Retinal pigment epithelial cell (primary cell): ENCODE measurements around the gene SPEM3.

ENCODE experiments used
- DNase-seq: peaks from one replicate; pipeline ENCODE4 v3.0.0-alpha.2; 2010; ENCODE audit warnings: low read depth
- H3K4me3 ChIP-seq: 2 replicates; pipeline ENCODE4 v1.5.1; 2011; ENCODE audit warnings: mild to moderate bottlenecking, low read length, control low read depth, moderate library complexity
- TF ChIP-seq, protein P1 (sequence below): conservative IDR thresholded peaks from 2 replicates; pipeline ENCODE4 v1.5.1; 2011; ENCODE audit warnings: low read depth, low read length, control low read depth, inconsistent platforms

Gene SPEM3

DNA sequence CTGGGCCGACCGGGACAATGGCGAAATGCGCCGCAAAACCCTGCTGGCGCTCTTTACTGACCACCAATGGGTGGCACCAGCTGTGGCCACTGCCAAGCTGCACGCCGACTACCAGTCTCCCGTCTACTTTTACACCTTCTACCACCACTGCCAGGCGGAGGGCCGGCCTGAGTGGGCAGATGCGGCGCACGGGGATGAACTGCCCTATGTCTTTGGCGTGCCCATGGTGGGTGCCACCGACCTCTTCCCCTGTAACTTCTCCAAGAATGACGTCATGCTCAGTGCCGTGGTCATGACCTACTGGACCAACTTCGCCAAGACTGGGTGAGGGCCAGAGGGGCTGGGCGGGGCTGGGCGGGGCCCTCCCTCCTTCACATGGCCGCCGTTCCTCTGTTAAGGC is 12.9 kb upstream of the SPEM3 start:
- TF ChIP-seq, protein P1, sequence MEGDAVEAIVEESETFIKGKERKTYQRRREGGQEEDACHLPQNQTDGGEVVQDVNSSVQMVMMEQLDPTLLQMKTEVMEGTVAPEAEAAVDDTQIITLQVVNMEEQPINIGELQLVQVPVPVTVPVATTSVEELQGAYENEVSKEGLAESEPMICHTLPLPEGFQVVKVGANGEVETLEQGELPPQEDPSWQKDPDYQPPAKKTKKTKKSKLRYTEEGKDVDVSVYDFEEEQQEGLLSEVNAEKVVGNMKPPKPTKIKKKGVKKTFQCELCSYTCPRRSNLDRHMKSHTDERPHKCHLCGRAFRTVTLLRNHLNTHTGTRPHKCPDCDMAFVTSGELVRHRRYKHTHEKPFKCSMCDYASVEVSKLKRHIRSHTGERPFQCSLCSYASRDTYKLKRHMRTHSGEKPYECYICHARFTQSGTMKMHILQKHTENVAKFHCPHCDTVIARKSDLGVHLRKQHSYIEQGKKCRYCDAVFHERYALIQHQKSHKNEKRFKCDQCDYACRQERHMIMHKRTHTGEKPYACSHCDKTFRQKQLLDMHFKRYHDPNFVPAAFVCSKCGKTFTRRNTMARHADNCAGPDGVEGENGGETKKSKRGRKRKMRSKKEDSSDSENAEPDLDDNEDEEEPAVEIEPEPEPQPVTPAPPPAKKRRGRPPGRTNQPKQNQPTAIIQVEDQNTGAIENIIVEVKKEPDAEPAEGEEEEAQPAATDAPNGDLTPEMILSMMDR: no peak
- no peak for DNase-seq
- no peak overlapping the region for H3K4me3 ChIP-seq

DNA sequence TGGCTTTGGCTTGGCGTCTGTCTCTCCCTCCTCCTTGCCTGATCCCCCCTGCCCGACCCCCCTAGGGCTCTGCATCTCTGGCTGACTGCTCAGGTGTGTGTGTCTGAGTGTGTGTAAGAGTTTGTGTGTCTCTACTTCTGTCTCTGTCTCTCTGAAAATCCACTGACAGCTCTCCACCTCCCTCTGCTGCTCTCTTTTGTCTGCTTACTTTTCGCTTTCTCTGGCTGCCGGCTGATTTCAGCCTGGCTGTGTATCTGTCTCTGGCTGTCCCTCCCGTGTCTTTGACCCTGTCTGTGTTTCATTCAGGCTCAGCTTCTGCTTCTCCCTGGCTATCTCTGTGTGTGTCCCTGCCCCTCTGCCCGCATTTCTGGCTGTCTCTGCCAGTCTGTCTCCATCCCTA is 12.3 kb upstream of the SPEM3 start:
- DNase-seq: no peak

DNA sequence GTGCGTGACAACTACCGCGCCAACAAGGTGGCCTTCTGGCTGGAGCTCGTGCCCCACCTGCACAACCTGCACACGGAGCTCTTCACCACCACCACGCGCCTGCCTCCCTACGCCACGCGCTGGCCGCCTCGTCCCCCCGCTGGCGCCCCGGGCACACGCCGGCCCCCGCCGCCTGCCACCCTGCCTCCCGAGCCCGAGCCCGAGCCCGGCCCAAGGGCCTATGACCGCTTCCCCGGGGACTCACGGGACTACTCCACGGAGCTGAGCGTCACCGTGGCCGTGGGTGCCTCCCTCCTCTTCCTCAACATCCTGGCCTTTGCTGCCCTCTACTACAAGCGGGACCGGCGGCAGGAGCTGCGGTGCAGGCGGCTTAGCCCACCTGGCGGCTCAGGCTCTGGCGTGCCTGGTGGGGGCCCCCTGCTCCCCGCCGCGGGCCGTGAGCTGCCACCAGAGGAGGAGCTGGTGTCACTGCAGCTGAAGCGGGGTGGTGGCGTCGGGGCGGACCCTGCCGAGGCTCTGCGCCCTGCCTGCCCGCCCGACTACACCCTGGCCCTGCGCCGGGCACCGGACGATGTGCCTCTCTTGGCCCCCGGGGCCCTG is 11.5 kb upstream of the SPEM3 start:
- no peak overlapping the region for H3K4me3 ChIP-seq
- TF ChIP-seq, protein P1: no peak
- no peak for DNase-seq

More for the DNA sequence above, 12.3 kb upstream of the SPEM3 start:
- H3K4me3 ChIP-seq: no peak overlapping the region
- TF ChIP-seq, protein P1: no peak

DNA sequence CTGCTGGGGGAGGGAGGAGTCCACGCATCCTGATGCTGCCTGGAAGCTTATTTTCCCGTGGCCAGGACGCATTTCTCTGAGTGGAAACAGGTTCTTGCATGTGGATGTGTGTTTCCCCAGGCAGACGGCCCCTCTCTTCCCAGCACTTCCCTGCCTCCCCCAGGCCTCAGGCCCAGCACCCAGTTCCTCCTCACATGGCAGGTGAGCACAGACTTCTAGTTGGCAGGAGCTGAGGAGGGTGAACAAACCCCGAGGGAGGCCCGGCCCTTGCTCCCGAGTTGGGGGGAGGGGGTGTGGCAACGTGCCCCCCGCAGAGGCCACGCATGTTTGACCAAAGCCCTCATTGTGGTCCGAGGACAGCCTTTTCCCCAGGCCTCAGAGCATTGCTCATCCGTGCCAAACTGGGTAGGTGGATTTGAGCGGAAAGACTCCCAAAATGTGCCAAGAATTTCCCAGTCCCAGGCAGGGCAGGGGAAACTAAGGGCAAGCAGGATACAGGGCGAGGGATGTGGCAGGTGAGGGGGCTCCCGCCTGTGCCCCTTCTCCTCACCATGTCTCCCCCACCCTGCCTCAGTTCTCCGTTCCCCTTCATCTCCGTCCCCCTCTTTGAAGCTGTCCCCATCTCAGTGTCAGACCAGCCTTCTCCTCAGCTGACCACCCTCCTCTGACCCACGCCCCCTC is 10.0 kb upstream of the SPEM3 start:
- no peak for DNase-seq
- no peak overlapping the region for H3K4me3 ChIP-seq
- TF ChIP-seq, protein P1: no peak

DNA sequence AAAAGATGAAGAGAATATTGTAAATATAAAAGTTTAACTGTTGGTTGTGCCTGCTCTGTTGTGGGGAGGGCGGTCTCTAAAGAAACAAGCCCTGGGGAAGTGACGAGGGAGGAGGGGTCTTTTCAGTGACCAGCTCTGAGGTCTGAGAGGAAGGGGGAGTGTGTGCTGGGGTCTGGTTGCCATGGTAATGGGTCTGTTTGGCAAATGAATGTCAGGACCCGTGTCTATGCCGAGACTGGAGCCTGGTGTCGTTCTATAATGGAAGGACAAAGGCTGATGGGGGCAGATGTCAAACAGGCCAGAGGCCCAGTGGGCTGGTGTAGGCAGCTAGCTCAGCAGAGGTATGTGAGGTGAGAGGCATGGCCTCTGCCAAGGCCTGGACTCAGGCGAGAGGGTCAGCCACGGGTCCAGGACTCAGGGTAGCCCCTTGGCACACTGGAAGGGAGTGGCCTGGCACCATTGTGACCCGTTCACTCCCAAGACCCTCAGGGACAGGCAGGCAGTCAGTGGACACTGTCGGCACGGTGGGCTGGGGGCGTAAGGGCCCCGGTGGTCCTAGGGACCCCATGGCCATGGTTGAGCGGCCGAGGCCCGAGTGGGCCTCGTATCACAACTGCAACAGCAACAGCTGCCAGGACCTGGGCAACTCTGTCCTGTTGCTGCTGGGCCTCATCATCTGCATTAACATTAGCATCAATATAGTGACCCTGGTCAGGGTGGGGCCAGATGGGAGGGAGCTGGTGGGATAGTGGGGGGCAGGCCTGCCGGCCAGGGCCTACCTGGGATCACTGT is 8.6 kb upstream of the SPEM3 start, which contains the start of gene SPEM1:
Gene SPEM1 (plus strand): TSS at position 506 of the 792 bp plus-strand sequence. CDS start 61 bp downstream, at position 567.
- no peak within 1 kb of the TSS for H3K4me3 ChIP-seq
- TF ChIP-seq, protein P1: no peak
- no peak for DNase-seq

DNA sequence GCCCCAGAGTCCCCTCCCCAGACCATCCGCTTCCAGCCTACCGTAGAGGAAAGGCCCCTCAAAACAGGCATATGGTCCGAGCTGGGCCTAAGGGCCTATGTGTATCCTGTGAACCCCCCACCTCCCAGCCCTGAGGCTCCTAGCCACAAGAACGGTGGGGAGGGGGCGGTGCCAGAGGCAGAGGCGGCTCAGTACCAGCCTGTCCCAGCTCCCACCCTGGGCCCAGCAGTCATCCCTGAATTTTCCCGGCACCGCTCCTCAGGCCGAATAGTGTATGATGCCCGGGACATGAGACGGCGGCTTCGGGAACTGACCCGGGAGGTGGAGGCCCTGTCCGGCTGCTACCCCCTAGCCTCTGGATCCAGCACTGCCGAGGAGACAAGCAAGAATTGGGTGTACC is 7.5 kb upstream of the SPEM3 start:
- H3K4me3 ChIP-seq: no peak overlapping the region
- TF ChIP-seq, protein P1: no peak
- DNase-seq: no peak
